Activated CD4-positive, CD25-positive, alpha-beta regulatory T cell treated with anti-CD3 and anti-CD28 coated beads, Interleukin-2, amount 50 U/mL, for 24 hours (primary cell): ENCODE measurements around the gene NFKB1.
"Not testable (repeated sequence)": the region's sequence is repeated elsewhere in the genome, so short reads cannot be mapped to it uniquely, and the experiment has no call there.

Source experiments
- ATAC-seq, 2 donors: fragments of 150-1000 bp; cut with Tn5 transposase; one replicate each; pipeline ENCODE4 v1.10.0; 2021; ENCODE audit warnings: mild to moderate bottlenecking in 1 of 2, moderate library complexity in 1 of 2

Gene NFKB1, protein sequence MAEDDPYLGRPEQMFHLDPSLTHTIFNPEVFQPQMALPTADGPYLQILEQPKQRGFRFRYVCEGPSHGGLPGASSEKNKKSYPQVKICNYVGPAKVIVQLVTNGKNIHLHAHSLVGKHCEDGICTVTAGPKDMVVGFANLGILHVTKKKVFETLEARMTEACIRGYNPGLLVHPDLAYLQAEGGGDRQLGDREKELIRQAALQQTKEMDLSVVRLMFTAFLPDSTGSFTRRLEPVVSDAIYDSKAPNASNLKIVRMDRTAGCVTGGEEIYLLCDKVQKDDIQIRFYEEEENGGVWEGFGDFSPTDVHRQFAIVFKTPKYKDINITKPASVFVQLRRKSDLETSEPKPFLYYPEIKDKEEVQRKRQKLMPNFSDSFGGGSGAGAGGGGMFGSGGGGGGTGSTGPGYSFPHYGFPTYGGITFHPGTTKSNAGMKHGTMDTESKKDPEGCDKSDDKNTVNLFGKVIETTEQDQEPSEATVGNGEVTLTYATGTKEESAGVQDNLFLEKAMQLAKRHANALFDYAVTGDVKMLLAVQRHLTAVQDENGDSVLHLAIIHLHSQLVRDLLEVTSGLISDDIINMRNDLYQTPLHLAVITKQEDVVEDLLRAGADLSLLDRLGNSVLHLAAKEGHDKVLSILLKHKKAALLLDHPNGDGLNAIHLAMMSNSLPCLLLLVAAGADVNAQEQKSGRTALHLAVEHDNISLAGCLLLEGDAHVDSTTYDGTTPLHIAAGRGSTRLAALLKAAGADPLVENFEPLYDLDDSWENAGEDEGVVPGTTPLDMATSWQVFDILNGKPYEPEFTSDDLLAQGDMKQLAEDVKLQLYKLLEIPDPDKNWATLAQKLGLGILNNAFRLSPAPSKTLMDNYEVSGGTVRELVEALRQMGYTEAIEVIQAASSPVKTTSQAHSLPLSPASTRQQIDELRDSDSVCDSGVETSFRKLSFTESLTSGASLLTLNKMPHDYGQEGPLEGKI

GRCh38 chr4:102500696-102501446 is at the start of gene NFKB1:
TSS of gene NFKB1 (plus strand) at chr4:102501359. CDS start at chr4:102525519, 24,160 bp downstream.
- peak; percentile 78 for ATAC-seq

DNA sequence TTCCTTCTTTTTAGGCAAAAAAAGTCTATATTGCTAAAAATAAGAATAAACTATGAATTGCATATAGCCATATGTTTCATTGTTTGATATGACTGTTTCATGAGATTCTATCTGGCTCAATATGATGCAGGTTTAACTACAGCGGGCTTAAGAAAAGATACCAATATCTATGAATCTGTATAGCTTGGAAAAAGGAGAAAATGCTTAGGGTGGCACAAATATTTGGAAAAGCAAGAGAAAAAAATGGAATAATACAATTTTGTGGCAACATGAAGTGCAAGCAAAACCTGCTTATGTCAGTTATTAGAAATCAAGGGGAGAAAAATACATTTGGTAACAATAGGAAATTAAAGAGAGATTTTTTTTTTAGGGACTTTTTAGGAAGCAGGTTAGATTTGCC is 48.3 kb upstream of the NFKB1 start:
- no peak for ATAC-seq

DNA sequence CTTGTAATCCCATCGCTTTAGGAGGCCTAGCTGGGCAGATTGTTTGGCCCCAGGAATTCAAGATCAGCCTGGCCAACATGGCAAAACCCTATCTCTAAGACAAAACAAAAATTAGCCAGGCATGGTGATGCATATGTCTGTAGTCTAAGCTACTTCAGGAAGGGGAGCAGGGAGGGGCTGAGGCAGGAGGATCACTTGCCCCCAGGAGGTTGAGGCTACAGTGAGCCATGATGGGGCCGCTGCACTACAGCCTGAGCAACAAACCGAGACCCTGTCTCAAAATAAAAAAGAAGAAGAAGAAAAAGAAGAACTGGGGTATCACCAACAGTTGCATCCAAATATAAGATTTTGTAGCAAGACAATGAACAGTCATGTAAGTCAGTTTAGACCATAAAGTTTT is 47.3 kb upstream of the NFKB1 start:
- no peak for ATAC-seq

DNA sequence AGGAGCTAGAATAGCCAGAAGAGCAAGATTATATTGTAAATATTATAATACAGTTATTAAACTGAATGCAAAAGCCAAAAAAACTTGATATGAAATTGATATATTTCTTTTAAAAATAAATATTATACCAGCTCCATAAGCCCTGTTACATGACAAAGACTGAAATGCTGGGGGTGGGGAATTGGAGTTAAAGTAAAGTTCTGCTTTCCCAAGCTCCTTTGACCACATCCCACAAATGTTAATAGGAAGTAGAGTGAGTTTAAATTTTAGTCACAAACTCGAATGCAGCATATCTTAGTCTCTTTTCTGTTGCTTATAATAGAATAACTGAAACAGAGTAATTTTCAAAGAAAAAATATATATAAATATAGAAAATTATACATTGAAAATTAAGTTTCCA is 46.9 kb upstream of the NFKB1 start:
- no peak for ATAC-seq

- no peak for ATAC-seq
Measured at GRCh38 chr4:102454981-102455685, 46.0 kb upstream of the NFKB1 start.

- no peak for ATAC-seq
Measured at GRCh38 chr4:102455750-102456149, 45.4 kb upstream of the NFKB1 start.

DNA sequence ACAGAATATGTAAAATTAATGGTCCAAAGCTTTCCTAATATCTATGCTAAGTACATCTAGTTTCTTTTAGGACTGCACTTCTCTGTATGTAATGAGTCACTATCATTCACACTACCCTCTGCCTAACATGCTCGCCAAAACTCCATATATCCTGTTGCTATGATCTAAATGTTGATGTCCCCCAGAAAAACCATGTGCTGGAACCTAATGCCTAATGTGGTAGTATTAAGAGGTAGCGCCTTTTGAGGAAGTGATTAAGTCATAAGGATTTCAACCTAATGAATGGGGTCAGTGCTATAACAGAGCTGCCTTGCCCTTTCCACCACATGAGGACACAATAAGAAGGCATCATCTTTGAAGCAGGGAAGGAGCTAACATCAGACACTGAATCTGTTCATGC is 34.9 kb upstream of the NFKB1 start:
- no peak for ATAC-seq

DNA sequence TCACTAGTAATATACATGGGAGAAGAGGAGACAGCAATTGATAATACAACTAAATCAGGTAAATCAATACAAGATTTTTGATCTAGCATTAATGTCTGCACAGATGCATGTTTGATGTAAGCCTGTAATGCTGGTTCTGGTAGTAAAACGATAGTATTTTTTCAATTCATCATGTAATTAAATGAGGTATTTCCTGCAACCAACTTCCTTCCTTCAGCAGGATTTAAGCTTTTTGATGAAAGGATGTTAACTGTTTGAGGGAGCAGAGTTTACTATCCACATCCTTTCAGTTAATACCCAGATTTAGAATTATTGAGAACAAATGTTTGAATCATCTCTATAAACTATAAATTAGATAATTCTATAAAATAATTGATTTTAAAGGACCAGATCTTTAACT is 31.4 kb upstream of the NFKB1 start:
- ATAC-seq, result no peak

- ATAC-seq, result no peak
Measured at GRCh38 chr4:102472441-102473013, 28.6 kb upstream of the NFKB1 start.

DNA sequence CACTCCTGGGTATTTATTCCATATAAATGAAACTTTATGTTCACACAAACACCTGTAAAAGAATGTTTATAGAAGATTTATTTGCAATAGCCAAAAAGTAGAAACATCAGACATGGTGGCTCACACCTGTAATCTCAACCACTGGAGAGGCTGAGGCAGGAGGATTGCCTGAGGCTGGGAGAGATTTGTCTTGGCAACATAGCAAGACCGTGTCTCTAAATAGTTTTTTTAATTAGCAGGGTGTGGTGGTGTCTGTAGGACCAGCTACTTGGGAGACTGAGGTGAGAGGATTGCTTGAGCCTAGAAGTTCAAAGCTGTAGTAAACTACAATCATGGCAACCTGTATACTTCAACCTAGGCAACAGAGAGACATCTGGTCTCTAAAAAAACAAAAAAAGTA is 27.7 kb upstream of the NFKB1 start:
- no peak for ATAC-seq

DNA sequence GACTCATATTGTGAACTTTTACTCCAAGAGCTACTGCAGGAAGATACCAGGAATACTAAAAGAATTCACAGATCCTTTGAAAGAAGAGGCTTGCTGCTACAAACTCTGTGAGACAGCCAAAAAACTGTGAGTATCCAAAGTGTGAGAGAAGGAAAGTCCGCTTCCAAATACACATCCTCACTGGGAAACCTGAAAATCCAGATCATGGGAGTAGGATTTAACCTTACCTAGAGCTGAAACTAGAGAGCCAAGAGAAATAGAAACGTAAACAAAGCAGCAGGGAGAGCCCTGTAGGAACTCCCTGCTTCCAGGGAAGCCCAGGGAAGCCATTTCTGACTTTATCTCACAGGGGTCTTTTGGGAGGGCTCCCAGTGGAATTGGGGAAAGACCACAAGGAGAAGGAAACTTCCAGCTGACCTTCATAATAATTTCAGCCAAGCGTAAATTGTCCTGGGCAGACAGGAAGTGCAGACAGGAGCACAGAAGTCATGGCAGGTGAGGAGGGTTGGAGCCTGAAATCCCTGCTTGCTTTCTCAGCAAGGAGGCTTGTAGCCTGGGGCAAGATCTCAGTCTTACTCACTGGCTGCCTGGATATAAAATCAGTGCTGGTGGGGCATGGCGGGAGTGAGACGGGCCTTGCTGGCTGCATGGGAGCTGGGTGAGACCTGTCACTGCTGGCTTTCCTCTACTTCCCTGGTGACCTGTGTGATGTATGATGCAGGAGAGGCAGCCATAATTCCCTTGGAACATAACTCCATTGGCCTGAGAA is 26.2 kb upstream of the NFKB1 start:
- no peak for ATAC-seq

GRCh38 chr4:102477657-102478056 is 23.5 kb upstream of the NFKB1 start:
- ATAC-seq, result no peak

- ATAC-seq, result no peak
Measured at GRCh38 chr4:102478186-102478585, 23.0 kb upstream of the NFKB1 start.

GRCh38 chr4:102479832-102480231 is 21.3 kb upstream of the NFKB1 start:
- ATAC-seq, result not testable (repeated sequence)

- no peak for ATAC-seq
Measured at GRCh38 chr4:102483120-102483519, 18.0 kb upstream of the NFKB1 start.

- not testable (repeated sequence) for ATAC-seq
Measured at GRCh38 chr4:102483990-102484692, 17.0 kb upstream of the NFKB1 start.

DNA sequence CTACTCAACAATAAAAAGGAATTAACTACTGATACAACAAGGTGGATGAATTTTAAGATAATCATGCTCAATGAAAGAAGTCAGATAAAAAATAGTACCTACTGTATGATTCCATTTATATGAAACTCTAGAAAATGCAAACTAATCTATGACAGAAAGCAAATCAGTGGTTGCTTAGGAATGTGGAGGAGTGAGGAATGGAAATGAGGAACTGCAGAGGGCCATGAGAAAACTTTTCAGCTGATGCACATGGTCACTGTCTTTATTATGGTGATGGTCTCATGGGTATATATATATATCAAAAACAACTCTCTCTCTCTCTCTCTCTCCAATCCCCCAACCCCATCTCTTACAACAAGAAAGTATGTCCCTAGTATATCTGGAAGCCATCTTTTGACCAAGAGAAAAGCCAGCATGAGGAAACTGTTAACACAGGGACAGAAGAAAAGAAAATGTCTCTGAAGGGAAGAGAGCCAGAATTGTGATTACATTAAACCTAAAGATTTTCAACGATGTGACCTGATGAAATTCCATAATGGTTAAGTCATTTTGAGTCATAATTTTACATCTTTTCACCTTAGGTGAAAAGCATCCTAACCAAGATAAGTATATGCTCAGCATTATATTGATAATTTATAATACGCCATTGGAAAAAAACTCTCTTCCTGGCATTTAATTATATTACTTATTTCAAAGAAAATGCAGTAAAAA is 8.5 kb upstream of the NFKB1 start:
- no peak for ATAC-seq

GRCh38 chr4:102493257-102493656 is 7.9 kb upstream of the NFKB1 start:
- peak in 1 of 2 donors; percentile 32 for ATAC-seq

DNA sequence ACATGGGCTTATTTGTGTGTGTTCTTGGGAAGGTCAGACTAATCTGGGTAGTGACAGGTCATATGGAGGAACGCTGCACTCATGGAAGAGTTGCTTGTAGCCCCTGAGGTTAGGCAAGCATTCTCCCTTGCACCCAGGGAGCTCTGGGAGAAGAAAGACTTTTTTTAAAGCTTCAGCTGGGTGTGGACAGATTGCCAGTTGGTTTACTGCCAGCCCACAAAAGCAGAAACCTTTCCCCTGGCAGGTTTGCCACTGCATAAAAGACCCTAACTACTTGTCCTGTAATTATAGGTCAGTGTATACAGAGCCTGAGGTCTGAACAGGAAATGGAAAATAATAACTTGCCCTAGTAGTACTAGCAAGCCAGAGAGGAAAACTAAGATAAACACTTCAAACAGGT is 7.4 kb upstream of the NFKB1 start:
- no peak for ATAC-seq

- ATAC-seq, result no peak
Measured at GRCh38 chr4:102494603-102495002, 6.6 kb upstream of the NFKB1 start.
